CD4-positive, alpha-beta T cell treated with Interleukin-21 for 1 hour (primary cell): ENCODE data around the gene HPSE2.
"Not testable (repeated sequence)": the region's sequence is repeated elsewhere in the genome, so short reads cannot be mapped to it uniquely, and the experiment has no call there.

Experiments used
- DNase-seq: peaks from one replicate; pipeline ENCODE4 v3.0.0-alpha.2; 2020

HPSE2 gene

GRCh38 chr10:99235658-99236626, at the start of gene HPSE2:
Gene HPSE2 (minus strand): TSS chr10:99235852.
- DNase-seq = no peak

- no peak for DNase-seq
Observed at GRCh38 chr10:99280472-99280871, 44.8 kb upstream of the HPSE2 start.

DNA sequence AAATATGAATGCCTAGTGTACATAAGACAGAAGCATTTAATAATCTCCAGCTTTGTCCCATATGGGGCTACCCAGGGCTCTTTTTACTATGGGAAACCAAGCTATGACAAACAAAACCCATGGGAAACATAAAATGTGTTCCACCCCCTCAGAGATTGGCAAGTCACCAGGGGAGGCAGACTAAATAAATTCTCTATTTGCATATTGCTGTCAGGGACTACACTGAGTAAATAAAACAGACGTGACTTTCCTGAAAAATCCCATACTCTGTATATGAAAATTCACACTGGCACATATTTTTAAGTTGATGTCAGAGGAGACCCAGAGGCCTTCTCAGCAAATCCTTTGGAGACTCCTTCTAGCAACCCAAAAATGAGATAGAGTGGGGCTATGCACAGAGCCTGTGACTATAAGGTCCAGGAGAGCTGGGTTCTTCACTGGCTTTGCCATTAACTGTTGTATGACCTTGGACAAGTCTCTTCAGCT, 44.0 kb upstream of the HPSE2 start:
- DNase-seq = no peak

- DNase-seq = no peak
Observed at GRCh38 chr10:99276848-99277486, 41.3 kb upstream of the HPSE2 start.

- DNase-seq = no peak
Observed at GRCh38 chr10:99266383-99266782, 30.7 kb upstream of the HPSE2 start.

DNA sequence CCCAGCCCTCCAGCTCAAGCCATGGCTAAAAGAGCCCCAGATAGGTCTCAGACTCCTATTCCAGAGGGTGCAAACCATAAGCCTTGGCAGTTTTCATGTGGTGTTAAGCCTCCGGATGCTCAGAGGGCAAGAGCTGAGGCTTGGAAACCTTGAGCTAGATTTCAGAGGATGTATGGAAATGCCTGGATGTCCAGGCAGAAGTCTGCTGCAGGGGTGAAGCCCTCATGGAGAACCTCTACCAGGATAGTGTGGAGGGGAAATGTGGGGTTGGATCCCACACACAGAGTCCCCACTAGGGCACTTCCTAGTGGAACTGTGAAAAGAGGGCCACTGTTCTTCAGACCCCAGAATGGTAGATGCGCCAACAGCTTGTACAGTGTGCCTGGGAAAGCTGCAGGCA, 13.2 kb upstream of the HPSE2 start:
- no peak for DNase-seq

DNA sequence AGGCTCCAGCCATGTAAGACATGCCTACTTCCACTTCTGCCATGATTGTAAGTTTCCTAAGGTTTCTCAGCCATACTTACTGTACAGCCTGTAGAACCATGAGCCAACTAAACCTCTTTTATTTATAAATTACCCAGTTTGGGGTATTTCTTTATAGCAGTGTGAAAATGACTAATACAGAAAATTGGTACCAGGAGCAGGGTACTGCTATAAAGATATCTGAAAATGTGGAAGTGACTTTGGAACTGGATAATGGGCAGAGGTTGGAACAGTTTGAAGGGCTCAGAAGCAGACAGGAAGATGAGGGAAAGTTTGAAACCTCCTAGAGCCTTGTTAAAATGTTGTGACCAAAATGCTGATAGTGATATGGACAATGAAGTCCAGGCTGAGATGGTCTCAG, 12.2 kb upstream of the HPSE2 start:
- DNase-seq = not testable (repeated sequence)

DNA sequence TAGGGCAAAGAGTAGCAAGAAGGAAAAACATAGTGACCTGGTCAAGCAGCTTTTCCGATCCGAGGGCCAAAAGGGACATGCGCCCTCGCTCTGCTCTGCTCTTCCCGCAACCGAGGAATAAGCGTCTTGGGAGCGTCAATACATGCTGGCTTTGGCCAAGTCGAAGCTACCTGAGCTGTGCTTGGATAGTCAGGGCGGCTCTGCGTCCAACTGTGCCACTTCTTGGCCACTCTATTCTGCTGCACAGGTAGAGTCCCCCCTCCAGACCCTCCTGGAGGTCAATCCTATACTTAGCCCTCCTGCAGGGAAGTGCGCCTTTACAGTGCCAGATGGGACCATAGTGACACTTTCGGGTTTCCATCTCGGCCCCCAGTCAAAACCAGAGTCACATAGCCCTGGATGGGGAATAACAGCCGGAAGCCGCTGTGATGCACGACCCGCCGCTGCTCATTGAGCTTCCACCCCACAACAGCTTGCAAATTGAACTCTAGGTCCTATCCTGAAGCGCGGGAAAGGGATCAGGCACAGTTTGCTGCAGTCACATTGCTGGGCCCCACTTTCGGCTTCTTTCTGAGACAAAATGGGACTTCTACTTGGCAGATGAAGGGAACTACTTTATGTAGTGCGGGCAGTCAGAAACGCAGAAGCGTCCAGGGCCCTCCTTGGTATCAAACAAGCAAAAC, 1.1 kb upstream of the HPSE2 start:
- DNase-seq = no peak

GRCh38 chr10:99234791-99235657, 628 bp downstream of the HPSE2 start:
- DNase-seq = no peak

GRCh38 chr10:99234041-99234790, 1.4 kb downstream of the HPSE2 start:
- DNase-seq = peak; percentile 17

GRCh38 chr10:99233689-99234037, 2.0 kb downstream of the HPSE2 start:
- DNase-seq = no peak

GRCh38 chr10:99233000-99233688, 2.5 kb downstream of the HPSE2 start:
- DNase-seq = no peak

GRCh38 chr10:99232360-99232999, 3.2 kb downstream of the HPSE2 start:
- DNase-seq = no peak

- DNase-seq = no peak
Observed at GRCh38 chr10:99224766-99225165, 10.9 kb downstream of the HPSE2 start.

- DNase-seq = no peak
Observed at GRCh38 chr10:99207340-99207739, 28.3 kb downstream of the HPSE2 start.

- DNase-seq = no peak
Observed at GRCh38 chr10:99203310-99203709, 32.3 kb downstream of the HPSE2 start.

GRCh38 chr10:99172950-99173349, 62.7 kb downstream of the HPSE2 start:
- DNase-seq = no peak

- DNase-seq = no peak
Observed at GRCh38 chr10:99172128-99172738, 63.4 kb downstream of the HPSE2 start.

DNA sequence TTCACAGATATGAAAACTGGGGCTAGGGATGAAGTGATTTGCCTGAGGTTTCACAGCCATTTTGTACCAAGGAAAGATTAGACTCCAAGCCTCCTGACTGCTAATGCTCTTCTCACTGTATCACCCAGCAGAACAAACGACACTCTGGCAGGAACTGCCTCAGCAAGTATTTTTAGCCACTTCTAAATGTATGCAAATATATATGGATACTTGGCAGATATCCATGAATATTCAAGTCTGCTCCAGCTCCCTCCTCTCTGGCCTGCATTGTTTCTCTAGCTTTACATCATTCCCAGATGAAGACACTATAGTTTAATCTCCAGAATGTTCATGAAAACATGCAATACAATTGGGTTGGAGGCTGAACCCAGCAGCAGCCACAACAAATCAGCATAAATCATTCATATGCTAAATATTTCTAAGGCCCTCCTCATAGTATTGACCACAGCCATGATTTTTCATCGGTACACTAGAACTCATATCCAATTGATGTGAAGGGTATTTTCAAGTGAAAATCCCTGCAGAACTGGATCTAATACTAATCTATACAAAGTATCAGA, 65.5 kb downstream of the HPSE2 start:
- DNase-seq = no peak

GRCh38 chr10:99161165-99161564, 74.5 kb downstream of the HPSE2 start:
- DNase-seq = no peak
